PC-3 (cell line): ENCODE data around the gene SH2D2A. TPM values are rescaled to one million over a fixed set of nuclear protein-coding genes. Genes with fewer than 3 reads are reported as not detected.

Experiments used
- ATAC-seq: fragments of 200-7000 bp; cut with Tn5 transposase; 2 replicates; pipeline ENCODE4 v1.9.1; 2020; ENCODE audit warnings: mild to moderate bottlenecking, moderate library complexity
- BruUV-seq: library from RNA; stranded (reverse); fragments of 400-500 nt; replicated peaks from 2 replicates; lab custom pipeline; 2021; lab: Mats Ljungman, UMichigan
- CTCF ChIA-PET: fragments of 300-600 bp; sonication (Branson Sonifier 250); formaldehyde crosslinking; loops from one replicate; lab custom pipeline; 2022; ENCODE audit warnings: antibody characterized with exemption; lab: Charles Lee
- POLR2A ChIA-PET: fragments of 300-600 bp; sonication (Branson Sonifier 250); formaldehyde crosslinking; loops from one replicate; lab custom pipeline; 2022; ENCODE audit warnings: antibody characterized with exemption; ENCODE audit not compliant: unreplicated experiment; lab: Charles Lee
- DNase-seq: peaks from one replicate; pipeline ENCODE4 v3.0.0-alpha.2; 2015
- H2AFZ ChIP-seq: fragments of 300-600 bp; sonication (generic); 2 replicates; pipeline ENCODE4 v1.6.0; 2016; ENCODE audit warnings: antibody characterized with exemption, low read length
- H3F3A ChIP-seq: fragments of 300-600 bp; sonication (generic); one replicate; pipeline ENCODE4 v1.6.0; 2017; ENCODE audit warnings: antibody characterized with exemption, low read length, control low read depth, mild to moderate bottlenecking; ENCODE audit not compliant: unreplicated experiment
- H3K27ac ChIP-seq: fragments of 300-600 bp; sonication (generic); 2 replicates; pipeline ENCODE4 v1.5.1; 2016; ENCODE audit warnings: mild to moderate bottlenecking, low read length
- H3K27me3 ChIP-seq: fragments of 300-600 bp; sonication (generic); 2 replicates; pipeline ENCODE4 v1.6.1; 2016; ENCODE audit warnings: low read length, mixed read lengths
- H3K36me3 ChIP-seq: fragments of 300-600 bp; sonication (generic); 2 replicates; pipeline ENCODE4 v1.6.1; 2016; ENCODE audit warnings: low read depth, mixed run types, low read length, mixed read lengths
- H3K4me1 ChIP-seq: fragments of 300-600 bp; sonication (generic); 2 replicates; pipeline ENCODE4 v1.5.1; 2016; ENCODE audit warnings: low read length; ENCODE audit not compliant: insufficient read depth
- H3K4me2 ChIP-seq: fragments of 300-600 bp; sonication (generic); 2 replicates; pipeline ENCODE4 v1.6.0; 2016; ENCODE audit warnings: low read length
- H3K4me3 ChIP-seq: fragments of 300-600 bp; sonication (generic); 2 replicates; pipeline ENCODE4 v1.5.1; 2016; ENCODE audit warnings: mild to moderate bottlenecking, low read length, mixed read lengths
- H3K79me2 ChIP-seq: fragments of 300-600 bp; sonication (generic); 2 replicates; pipeline ENCODE4 v1.6.1; 2017; ENCODE audit warnings: low read length, mixed read lengths
- H3K9ac ChIP-seq: fragments of 300-600 bp; sonication (generic); 2 replicates; pipeline ENCODE4 v1.6.0; 2016; ENCODE audit warnings: mild to moderate bottlenecking, low read length
- H3K9me2 ChIP-seq: fragments of 300-600 bp; sonication (generic); replicated peaks from 2 replicates; pipeline ENCODE4 v1.6.1; 2016; ENCODE audit warnings: mixed run types, low read length, mixed read lengths
- H3K9me3 ChIP-seq: fragments of 300-600 bp; sonication (generic); 2 replicates; pipeline ENCODE4 v1.6.1; 2016; ENCODE audit warnings: low read length, mixed read lengths
- H4K20me1 ChIP-seq: fragments of 300-600 bp; sonication (generic); 2 replicates; pipeline ENCODE4 v1.6.1; 2016; ENCODE audit warnings: low read length, mixed read lengths
- EZH2 ChIP-seq: fragments of 300-600 bp; sonication (generic); IDR thresholded peaks from one replicate; pipeline ENCODE4 v1.6.1; 2017; ENCODE audit warnings: antibody characterized with exemption, mild to moderate bottlenecking, low read length; ENCODE audit not compliant: unreplicated experiment
- EZH2phosphoT487 ChIP-seq: fragments of 300-600 bp; sonication (generic); IDR thresholded peaks from 2 replicates; pipeline ENCODE4 v1.6.1; 2018; ENCODE audit warnings: mild to moderate bottlenecking, antibody characterized with exemption, low read length, borderline replicate concordance
- intact Hi-C: fragments of 100-400 bp; cut with micrococcal nuclease; formaldehyde crosslinking; loops from 2 replicates; pipeline ENCODE4 v1.9.0; 2023
- total RNA-seq: library from RNA; depleted of rRNA; stranded (reverse); fragments of >200 nt; gene quantifications from 2 replicates; pipeline ENCODE4 v1.2.3, GENCODE V29; 2014
- TF ChIP-seq, protein P1 (sequence below): fragments of 300-600 bp; sonication (generic); conservative IDR thresholded peaks from 2 replicates; pipeline ENCODE4 v1.5.1; 2017; ENCODE audit warnings: antibody characterized with exemption, low read depth, mild to moderate bottlenecking, low read length

SH2D2A gene
- total RNA-seq, 1 experiment from 2014 or later: 6.9 TPM

DNA sequence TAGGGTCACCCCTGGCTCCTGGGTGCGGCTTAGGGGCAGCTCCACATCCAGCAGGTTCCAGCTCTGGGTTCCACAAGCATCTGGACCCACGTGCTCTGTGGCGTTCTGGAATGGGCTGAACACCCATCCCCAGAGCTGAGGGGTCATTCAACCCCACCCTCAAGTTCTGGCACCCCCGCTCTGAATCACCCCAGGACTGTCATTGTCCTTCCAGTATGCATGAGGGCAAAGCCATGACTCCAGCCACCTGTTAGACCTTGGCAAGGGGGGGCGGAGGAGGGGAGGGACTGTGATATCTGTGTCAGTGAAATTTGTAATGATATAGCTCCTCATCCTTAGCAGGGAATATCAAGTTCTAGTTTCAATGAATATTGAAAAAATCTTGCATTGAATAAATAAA is 30.0 kb upstream of the SH2D2A start:
- Histone ChIP-seq H3F3A (no peaks in the 10 kb centered on the region), H3K4me2 (no peak overlapping the region), H2AFZ (no peak overlapping the region), H3K9me2 (no peaks in the 10 kb centered on the region), H3K4me1 (no peaks in the 10 kb centered on the region), H3K79me2 (no peaks in the 10 kb centered on the region), H3K9ac (no peak overlapping the region), H4K20me1 (no peaks in the 10 kb centered on the region), H3K27me3 (no peaks in the 10 kb centered on the region), H3K36me3 (no peaks in the 10 kb centered on the region), H3K27ac (no peak overlapping the region), H3K9me3 (no peaks in the 10 kb centered on the region), H3K4me3 (no peak overlapping the region)
- BruUV-seq: no TSS peak
- intact Hi-C loops: no loop called here
- ATAC-seq (no peak), DNase-seq (no peak)
- ChIA-PET POLR2A (no interaction called here), CTCF (no interaction called here)
- no peak for TF ChIP-seq EZH2
- no peak for TF ChIP-seq EZH2phosphoT487
- TF ChIP-seq, protein P1, sequence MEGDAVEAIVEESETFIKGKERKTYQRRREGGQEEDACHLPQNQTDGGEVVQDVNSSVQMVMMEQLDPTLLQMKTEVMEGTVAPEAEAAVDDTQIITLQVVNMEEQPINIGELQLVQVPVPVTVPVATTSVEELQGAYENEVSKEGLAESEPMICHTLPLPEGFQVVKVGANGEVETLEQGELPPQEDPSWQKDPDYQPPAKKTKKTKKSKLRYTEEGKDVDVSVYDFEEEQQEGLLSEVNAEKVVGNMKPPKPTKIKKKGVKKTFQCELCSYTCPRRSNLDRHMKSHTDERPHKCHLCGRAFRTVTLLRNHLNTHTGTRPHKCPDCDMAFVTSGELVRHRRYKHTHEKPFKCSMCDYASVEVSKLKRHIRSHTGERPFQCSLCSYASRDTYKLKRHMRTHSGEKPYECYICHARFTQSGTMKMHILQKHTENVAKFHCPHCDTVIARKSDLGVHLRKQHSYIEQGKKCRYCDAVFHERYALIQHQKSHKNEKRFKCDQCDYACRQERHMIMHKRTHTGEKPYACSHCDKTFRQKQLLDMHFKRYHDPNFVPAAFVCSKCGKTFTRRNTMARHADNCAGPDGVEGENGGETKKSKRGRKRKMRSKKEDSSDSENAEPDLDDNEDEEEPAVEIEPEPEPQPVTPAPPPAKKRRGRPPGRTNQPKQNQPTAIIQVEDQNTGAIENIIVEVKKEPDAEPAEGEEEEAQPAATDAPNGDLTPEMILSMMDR: no peak

DNA sequence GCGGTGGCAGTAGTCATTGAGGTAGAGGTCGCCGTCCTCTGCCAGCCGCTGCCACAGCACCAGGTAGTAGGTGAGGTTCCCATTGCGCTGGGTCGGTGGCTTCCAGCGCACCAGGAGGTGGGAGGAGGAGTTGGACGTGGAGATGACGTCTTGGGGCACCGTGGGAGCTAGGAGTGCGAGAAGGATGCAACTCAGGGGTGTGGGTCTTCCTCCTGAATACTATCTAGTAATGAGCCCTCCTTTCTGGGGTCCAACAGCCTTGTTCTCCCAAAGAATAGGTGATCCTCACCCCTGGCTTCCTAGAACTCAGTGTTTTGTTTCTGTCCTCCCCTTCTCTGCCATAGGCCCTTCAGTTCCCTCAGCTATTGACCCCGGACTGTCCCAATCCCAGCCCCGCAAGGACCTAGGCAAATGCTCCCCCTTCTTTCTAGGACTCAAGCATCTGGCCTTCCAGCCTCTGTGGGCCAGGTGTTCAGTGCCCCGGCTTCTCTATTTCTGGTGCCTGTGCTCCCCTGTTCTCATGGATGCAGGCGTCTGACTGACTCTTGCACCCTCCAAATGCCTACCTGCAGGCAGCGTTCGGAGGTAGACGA is 29.4 kb upstream of the SH2D2A start:
- H3K36me3 ChIP-seq: no peaks in the 10 kb centered on the region
- no peak for DNase-seq
- no peak overlapping the region for H2AFZ ChIP-seq
- ChIA-PET CTCF (no interaction called here), POLR2A (no interaction called here)
- no peaks in the 10 kb centered on the region for H4K20me1 ChIP-seq
- H3K4me1 ChIP-seq: no peaks in the 10 kb centered on the region
- no peak overlapping the region for H3K4me2 ChIP-seq
- no peak overlapping the region for H3K4me3 ChIP-seq
- H3K27me3 ChIP-seq: no peaks in the 10 kb centered on the region
- H3F3A ChIP-seq: no peaks in the 10 kb centered on the region
- intact Hi-C loops: no loop called here
- no peak overlapping the region for H3K9ac ChIP-seq
- no peak for TF ChIP-seq EZH2
- TF ChIP-seq, protein P1: no peak
- TF ChIP-seq EZH2phosphoT487: no peak
- no peaks in the 10 kb centered on the region for H3K9me3 ChIP-seq
- H3K27ac ChIP-seq: no peak overlapping the region
- no TSS peak for BruUV-seq
- no peaks in the 10 kb centered on the region for H3K79me2 ChIP-seq
- H3K9me2 ChIP-seq: no peaks in the 10 kb centered on the region
- ATAC-seq: no peak

DNA sequence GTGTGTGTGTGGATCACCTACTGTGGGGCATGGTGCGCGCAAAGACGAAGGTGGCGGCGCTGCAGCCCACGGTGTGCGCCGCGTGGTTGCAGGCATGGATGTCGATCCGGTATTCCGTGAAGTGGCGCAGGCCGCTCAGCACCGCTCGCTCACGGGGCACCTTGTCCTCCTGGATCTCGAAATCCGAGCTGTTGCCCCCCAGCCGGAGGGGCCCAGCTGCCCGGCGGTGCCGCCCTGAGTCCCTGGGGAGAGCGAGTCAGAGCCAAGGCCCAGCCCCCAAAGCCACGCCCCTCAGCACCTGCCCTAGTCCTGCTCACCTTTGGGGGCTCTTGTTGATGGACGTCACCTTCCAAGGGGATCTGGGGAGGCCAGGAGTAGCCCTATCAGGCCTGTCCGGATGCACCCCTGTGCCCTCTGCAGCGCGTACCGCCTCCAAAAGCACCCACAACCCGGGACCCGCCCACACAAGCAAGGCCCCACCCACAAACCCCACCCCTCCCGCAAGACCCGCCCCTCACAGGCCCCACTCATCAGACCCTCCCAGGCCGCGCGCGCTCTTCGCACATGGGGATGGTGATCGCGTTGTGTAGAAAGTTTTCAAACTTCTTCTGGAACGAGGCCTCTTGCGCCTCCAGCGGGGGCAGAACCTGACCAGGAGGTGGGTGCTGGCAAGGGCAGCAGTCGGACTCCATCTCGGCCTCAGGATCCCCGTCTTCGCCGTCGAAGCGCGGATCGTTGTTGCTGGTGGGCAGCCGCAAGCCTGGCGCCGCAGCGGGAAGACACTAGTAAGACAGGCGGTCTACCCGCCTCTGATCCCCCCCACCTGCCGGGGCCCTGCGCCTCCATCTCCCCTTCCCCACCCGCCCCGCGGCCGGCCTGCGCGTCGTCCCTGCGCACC is 28.7 kb upstream of the SH2D2A start:
- Histone ChIP-seq H4K20me1 (no peaks in the 10 kb centered on the region), H2AFZ (no peak overlapping the region), H3K9me3 (no peaks in the 10 kb centered on the region), H3K4me3 (no peak overlapping the region), H3K27ac (no peak overlapping the region), H3K4me1 (no peaks in the 10 kb centered on the region), H3K27me3 (no peaks in the 10 kb centered on the region), H3K79me2 (no peaks in the 10 kb centered on the region), H3K36me3 (no peaks in the 10 kb centered on the region), H3K9ac (no peak overlapping the region), H3K4me2 (no peak overlapping the region), H3K9me2 (no peaks in the 10 kb centered on the region), H3F3A (no peaks in the 10 kb centered on the region)
- no TSS peak for BruUV-seq
- ChIA-PET POLR2A (no interaction called here), CTCF (no interaction called here)
- intact Hi-C loops: no loop called here
- no peak for DNase-seq
- TF ChIP-seq EZH2phosphoT487: no peak
- TF ChIP-seq EZH2: no peak
- TF ChIP-seq, protein P1: no peak
- no peak for ATAC-seq
